ENCODE data around the gene TRIM31.

- TF ChIP-seq FOXP2 (optimal IDR thresholded peaks at IDR 0.05; ENCODE audit: control extremely low read depth, extremely low read length, insufficient read depth) (no peak), EZH2 (IDR thresholded peaks at IDR 0.05) (no peak), POLR2AphosphoS5 (IDR thresholded peaks at IDR 0.05; ENCODE audit: borderline replicate concordance, low read depth, low read length) (no peak)
Measured at GRCh38 chr6:30152910-30153610, 40.2 kb upstream of the TRIM31 start.
